ENCODE measurements around the gene CCDC51.

- TF ChIP-seq, protein P1, sequence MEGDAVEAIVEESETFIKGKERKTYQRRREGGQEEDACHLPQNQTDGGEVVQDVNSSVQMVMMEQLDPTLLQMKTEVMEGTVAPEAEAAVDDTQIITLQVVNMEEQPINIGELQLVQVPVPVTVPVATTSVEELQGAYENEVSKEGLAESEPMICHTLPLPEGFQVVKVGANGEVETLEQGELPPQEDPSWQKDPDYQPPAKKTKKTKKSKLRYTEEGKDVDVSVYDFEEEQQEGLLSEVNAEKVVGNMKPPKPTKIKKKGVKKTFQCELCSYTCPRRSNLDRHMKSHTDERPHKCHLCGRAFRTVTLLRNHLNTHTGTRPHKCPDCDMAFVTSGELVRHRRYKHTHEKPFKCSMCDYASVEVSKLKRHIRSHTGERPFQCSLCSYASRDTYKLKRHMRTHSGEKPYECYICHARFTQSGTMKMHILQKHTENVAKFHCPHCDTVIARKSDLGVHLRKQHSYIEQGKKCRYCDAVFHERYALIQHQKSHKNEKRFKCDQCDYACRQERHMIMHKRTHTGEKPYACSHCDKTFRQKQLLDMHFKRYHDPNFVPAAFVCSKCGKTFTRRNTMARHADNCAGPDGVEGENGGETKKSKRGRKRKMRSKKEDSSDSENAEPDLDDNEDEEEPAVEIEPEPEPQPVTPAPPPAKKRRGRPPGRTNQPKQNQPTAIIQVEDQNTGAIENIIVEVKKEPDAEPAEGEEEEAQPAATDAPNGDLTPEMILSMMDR (IDR thresholded peaks at IDR 0.05) = no peak
- no peak for TF ChIP-seq POLR2AphosphoS5 (IDR thresholded peaks at IDR 0.05)
Observed at GRCh38 chr3:48459331-48459730, 19.4 kb upstream of the CCDC51 start.
